Measurements from ENCODE around the gene TPCN1.
"Not testable (repeated sequence)": the region's sequence is repeated elsewhere in the genome, so short reads cannot be mapped to it uniquely, and the experiment has no call there.

- not testable (repeated sequence) for TF ChIP-seq CTCF, POLR2A (IDR thresholded peaks at IDR 0.05)
Observed at GRCh38 chr12:113206802-113207201, 14.5 kb upstream of the TPCN1 start.

All from Peyer's patch (tissue), 4 donors.